Raji (cell line): ENCODE results near the gene DNAJC6.

Experiments
- POLR2A ChIP-seq: IDR thresholded peaks from 2 replicates; pipeline ENCODE4 v1.6.1; 2011; ENCODE audit warnings: low read depth, low read length, control low read depth; ENCODE audit not compliant: insufficient read depth

The DNAJC6 gene

DNA sequence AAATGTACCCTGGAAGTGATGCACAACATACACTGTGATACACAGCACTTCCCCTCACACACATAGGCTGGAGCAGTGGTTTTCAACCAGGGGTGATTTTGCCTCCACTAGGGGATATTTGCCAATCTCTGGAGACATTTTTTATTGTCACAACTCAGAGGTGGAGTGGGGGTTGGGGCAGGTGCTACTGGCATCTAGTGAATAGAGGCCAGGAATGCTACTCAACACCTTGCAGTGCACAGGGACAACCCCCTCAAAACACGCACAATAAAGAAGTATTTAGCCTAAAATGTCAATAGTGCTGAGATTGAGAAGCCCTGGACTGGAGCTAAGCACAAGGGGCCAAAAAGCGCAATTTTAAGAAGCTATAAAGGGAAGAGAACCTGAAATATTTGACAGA lies 54.1 kb downstream of the DNAJC6 start:
- TF ChIP-seq POLR2A, result no peak

GRCh38 chr1:65368403-65368802 lies 59.1 kb downstream of the DNAJC6 start:
- no peak for TF ChIP-seq POLR2A

DNA sequence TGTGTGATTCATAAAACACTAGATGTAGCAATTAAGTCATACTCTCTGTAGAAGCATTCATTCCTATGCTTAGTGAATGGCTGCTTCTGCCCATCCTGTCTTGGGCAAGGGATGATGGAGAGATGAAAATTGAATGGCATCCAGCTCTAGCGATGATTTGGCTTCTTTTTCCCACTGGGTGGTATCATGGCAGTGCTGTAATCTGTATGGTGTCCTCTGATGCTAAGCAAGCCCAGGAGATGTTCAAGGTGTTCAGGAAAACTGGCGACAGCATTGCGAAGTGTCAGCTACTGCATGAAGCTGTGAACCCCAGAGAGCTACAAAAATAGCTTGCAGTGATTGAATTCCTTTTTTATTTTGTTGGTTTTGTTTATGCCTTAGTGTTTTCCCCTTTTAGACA lies 62.2 kb downstream of the DNAJC6 start:
- TF ChIP-seq POLR2A, result no peak

DNA sequence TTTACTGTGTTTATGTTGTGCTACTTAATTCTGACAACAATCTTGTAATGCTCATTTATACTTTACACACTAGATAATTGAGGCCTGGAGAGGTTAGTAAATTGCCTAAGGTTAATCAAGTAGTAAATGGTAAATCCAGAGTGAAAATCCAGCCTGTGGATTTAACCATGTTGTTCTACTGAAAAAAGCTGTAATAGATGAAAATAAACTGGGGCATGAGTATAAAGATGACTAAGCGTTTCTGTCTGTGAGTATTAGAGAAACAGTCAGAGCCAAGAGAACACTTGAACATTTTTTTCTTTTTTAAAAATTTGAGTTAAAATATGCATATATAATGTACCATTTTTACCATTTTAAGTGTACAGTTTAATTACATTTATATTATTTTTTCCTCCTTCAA lies 63.2 kb downstream of the DNAJC6 start:
- no peak for TF ChIP-seq POLR2A

GRCh38 chr1:65377496-65378246 lies 68.3 kb downstream of the DNAJC6 start:
- no peak for TF ChIP-seq POLR2A

GRCh38 chr1:65378247-65378946 lies 69.1 kb downstream of the DNAJC6 start:
- TF ChIP-seq POLR2A, result no peak

DNA sequence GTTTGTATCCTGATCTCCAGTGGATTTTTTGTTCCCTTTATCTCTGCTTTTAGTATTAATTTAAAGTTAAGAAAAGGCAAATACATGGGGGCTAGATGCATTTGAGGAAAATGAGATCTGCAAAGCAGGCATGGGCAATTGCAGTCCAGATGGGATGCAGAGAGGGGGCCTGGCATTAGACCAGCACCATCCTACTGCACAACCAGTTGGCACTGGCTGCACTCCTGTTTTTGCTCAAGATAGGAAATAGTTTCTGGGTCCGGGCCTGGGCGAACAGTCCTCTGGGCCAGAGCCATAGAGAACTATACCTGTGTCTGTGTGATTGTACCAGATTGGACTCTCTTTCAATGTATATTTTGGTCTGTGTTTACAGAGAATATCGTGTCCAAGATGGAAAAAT lies 77.1 kb downstream of the DNAJC6 start:
- no peak for TF ChIP-seq POLR2A

DNA sequence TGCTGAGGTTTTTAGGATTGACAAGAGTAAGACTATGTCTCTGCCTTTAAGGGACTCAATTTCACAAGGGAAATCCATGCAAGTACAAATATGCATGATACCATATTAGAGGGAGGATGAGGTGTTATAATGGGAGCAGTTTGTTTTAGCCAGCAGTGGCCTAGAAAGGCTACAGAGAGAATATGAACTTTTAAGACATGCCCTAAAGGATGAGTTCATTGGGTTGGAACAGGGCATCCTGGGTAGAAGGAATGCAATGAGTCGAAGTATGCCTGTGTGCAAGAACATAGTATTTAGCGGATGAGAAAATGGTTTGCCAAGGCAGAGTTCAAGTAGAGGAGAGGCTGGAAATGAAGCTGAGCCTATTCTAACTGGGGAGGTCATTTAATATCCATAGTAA lies 78.5 kb downstream of the DNAJC6 start:
- no peak for TF ChIP-seq POLR2A

- TF ChIP-seq POLR2A, result no peak
Observed at GRCh38 chr1:65388908-65389695, 79.8 kb downstream of the DNAJC6 start.

DNA sequence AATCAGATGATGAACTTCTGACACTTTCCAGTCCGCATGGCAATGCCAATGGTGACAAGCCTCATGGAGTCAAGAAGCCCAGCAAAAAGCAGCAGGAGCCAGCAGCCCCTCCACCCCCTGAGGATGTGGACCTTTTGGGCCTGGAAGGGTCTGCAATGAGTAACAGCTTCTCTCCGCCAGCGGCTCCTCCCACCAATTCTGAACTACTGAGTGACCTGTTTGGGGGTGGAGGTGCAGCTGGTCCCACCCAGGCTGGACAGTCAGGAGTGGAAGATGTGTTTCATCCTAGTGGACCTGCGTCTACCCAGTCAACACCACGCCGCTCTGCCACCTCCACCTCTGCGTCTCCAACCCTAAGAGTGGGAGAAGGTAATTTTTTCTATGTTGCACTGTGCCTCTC lies 83.2 kb downstream of the DNAJC6 start:
- no peak for TF ChIP-seq POLR2A

DNA sequence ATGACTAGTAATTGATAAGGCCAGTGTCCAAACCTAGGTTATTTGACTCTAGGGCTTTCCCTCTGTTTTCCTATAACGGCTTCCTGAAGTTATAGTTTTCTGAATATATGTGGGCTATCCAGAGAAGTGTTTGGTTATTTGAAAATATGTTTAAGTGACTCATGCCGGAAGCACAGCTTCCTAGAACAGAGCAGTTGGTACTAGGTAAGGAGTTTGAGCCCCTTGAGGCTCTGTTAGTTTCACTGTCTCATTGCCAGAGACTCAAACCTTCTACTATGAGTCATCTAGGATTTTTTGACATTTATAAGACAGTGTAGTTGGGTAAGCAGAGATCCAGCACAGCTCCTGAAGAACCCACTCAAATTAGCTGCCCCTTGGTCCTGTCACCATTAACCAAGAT lies 84.0 kb downstream of the DNAJC6 start:
- TF ChIP-seq POLR2A, result no peak

DNA sequence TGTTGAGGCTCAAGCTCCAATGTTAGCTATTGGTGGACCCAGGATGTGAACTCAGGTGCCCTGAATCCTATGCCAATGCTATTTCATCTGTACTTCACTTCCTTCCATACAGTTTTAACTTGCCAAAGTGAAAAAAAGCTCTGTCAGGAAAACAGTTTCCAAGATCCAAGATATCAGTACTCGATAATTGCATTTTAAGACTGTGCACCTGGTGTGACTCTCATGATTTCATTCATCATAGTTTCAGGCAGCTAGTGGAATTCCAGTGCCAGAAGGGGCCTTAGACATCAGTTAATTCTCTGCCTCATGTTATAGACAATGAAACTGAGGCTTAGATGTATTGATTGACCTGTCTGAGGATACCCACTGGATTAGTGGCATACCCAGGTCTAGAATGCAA lies 84.6 kb downstream of the DNAJC6 start:
- no peak for TF ChIP-seq POLR2A

DNA sequence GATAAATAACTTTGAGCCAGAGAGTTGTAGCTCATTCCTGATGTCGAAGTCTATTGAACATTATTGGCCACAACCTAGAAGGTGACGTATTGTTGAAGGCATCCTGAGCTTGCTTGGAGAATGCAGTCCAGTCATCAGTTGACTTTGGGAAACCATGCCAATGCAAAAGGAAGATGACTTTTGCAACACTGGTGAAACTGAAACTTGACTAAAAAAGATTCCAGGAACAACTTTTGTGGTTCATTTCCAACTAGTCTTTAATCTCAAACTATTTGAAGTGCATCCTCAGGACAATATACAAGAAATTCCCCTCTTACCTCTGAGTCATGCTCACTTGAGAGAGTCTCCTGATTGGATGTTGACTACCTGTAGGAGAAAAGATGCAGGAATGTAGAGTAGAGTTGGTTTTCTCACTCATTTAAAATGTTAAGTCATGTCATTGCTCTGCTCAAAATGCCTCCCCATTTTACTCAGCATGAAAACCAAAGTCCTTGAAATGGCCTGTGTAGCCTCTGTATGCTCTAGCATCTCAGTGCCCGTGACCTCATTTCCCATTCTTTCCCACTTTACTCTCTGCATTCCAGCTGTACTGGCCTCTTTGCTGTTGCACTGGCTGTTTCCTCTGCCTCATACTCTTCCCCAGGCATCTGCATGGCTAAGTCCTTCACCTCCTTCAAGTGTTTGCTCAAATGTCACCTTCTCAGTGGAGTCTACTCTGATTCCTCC lies 86.7 kb downstream of the DNAJC6 start:
- no peak for TF ChIP-seq POLR2A

DNA sequence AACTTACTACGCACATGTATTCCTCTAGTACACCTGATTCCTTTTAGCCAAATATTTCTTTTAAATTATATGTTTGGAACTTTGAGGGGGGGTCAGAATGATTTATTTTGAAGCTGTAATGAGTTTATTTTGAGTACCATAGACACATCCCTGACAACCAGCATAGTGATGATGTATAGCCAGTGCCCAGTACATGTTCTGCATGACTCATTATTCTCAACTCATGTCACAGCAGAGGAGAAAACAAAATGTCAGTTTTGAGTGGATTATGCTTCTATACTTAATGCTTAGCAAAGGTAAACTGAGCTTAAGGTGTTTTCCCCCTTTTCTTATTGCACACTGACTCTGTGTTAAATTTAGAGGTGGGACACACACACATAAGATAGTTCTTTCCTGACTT lies 88.7 kb downstream of the DNAJC6 start:
- TF ChIP-seq POLR2A, result no peak

DNA sequence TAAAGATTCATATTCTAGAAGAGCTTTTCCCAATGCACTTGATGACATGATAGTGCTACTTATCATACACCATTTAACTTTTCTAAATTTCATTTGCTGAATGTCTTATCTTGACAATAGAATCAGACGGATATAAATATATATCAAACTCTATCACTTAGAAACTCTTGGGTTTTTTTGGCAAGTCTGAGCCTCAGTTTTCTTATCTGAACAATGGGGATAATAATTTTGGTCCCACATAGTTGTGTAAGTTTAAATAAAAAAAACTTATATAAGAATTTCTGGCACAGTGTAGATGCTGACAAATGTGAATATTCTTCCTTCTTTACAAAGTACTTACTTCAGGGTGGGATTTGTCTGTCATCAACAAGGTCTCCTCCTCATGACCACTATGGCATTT lies 89.7 kb downstream of the DNAJC6 start:
- TF ChIP-seq POLR2A, result no peak
